8988T (cell line): Measurements from ENCODE around the gene PIK3IP1.
"Not testable (repeated sequence)": the region's sequence is repeated elsewhere in the genome, so short reads cannot be mapped to it uniquely, and the experiment has no call there.

Source experiments
- DNase-seq: peaks from one replicate; pipeline ENCODE4 v3.0.0; 2011

PIK3IP1 gene

DNA sequence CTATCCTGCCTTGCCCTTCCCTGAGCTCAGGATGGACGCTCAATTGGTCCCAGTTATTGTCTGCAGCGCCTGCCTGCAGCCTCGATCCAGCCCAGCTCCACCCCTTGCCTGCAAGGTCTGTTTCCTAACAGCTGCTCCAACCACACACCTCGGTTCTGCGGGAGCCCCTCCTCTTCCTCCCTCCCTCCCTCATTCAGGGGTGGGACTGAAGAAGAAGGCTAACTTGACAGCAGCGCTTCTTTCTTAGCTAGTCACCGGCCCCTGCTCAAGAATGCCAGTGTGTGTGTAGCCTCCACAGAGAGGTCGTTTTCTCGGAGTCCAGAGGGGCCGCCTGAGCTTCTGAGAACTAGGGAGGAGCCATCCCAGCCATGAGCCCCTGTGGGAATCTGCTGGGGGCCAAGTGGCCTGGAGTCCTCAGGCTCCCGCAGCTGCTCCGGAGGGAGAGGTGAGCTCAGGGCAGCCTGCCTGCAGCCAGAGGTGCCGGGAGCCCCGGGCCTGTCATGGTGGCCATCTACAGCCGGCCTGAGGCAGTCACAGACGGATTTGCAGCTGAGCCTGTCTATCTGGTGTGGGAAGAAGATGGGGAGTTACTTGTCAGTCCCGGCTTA, 44.0 kb downstream of the PIK3IP1 start:
- no peak for DNase-seq

DNA sequence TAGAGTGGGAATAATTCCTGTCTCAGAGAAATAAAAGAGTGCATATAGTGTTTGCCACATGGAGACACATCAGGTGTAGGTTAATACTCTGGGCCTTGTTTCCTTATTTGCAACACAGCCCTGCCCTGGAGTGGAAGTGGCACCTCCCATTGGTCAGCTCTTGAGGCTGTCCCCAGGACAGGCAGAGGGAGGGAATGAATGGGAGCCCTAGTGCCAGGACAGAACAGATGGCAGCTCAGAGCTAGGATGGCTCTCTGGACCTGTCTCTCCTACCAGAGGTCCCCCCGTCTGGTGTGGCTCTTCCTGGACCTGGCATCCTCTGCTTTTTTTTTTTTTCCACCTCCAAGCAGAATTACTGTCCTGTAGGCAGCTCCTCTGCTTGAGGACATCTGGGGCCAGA, 44.6 kb downstream of the PIK3IP1 start:
- no peak for DNase-seq

DNA sequence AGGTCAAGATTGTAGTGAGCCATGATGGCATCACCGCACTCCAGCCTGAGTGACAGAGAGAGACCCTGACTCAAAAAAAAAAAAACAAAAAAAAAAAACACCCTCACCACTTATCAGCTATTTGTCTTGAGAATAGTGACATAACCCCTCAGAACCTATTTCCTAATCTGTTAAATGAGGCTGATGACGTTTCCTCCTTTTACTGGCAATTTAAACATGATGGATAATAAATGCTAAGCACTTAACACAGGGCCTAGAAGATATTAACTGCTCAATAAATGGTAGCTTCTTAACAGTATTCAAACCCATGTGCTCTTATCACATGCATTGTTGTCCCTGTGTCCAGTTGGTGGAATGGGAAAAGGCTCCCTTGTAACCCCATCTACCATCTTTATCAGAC, 45.6 kb downstream of the PIK3IP1 start:
- no peak for DNase-seq

DNA sequence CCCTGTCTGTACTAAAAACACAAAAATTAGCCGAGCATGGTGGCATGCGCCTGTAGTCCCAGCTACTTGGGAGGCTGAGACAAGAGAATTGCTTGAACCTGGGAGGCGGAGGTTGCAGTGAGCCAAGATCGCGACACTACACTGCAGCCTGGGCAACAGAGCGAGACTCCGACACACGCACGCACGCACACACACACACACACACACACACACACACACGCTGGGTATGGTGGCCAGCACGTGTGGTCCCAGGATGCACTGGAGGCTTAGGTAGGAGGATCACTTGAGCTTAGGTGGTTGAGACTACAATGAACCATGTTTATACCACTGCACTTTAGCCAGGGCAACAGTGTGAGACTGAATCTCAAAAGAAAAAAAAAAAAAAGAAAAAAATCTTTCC, 46.3 kb downstream of the PIK3IP1 start:
- not testable (repeated sequence) for DNase-seq

DNA sequence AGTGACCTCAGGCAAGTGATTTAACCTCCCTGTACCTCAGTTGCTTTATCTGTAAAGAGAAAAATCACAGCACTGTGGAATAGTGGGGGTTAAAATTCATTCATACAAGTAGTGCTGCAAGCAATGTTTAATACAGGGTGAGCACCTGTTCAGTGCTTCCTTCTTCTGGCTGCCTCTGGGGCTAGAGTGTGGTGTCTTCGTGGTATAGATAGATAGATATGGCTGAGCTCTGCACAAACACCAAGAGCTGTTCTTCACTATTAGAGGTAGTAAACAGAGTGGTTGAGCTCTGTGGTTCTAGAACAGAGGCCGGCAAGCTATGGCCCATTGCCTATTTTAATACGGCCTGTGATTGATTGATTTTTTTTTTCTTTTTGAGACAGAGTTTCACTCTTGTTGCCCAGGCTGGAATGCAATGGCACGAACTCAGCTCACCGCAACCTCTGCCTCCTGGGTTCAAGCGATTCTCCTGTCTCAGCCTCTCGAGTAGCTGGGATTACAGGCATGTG, 47.3 kb downstream of the PIK3IP1 start:
- DNase-seq: no peak

DNA sequence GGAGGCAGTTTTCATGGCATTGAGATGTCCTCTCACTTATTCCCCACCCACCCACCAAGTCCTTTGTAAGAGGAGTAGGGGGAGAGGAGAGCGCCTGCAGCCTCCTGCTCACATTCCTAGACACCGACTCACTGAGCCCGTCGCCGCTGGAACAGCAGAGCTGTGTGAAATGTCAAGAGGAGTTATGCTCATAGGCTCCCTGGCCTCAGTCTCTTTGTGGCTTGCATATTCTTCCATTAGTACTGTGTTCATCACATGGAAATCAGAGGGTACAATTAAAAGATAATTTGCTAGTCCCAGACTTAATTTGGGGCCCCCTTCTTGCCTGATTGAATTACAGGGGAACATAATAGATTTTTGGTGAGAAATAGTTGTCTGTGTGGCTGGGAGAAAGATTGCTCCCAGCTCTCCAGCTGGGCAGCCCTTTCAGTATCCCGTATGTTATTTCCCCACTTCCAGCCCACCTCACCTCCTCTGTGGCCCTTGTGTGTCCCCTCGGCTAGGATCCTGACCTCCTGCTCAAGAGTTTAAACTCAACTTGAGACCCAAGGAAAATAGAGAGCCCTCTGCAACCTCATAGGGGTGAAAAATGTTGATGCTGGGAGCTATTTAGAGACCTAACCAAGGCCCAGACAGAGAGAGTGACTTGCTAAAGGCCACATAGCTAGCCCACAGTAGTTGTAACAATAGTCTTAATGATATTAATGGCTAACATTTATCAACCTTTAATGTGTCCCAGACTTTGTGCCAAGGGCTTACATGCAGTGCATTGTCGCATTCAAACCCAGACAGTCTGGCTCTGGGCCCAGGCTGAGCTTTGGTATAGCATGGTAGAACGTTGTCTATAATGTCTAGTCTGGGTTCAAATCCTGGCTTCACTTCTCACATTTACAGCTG, 48.0 kb downstream of the PIK3IP1 start:
- peak; percentile 28 for DNase-seq

DNA sequence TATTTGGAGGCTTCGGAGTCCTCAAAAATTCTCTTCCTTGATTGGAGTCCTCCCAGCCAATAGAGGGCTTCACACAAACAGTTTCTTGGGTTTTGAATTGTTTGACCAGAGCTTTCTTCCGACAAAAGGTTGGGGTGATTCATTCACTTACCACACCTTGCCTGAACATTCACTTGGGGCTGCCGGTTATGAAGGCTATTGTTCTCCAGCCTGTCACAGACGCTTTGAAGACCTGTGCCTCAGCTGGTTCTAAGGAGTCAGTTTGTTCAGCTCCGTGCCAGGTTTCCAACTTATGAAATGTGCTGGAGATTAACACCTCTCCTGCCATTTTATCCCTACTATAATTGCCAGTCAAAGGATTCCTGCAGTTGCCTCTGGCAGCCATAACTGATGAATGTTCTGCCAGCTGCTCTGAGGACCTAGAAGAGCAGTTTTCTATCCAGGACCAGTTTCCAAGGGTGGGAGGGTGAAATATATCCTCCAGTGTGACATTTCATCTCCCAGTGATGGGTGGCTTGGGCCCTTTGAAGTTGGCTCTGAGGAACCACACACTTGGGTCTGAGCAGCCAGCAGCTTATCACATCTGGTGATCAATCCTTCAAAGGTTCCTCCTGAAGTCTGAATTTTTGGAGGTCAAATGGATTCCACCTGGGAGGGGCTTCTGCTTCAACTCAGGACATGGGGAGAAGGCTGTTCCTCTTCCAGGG, 48.8 kb downstream of the PIK3IP1 start:
- DNase-seq: no peak

DNA sequence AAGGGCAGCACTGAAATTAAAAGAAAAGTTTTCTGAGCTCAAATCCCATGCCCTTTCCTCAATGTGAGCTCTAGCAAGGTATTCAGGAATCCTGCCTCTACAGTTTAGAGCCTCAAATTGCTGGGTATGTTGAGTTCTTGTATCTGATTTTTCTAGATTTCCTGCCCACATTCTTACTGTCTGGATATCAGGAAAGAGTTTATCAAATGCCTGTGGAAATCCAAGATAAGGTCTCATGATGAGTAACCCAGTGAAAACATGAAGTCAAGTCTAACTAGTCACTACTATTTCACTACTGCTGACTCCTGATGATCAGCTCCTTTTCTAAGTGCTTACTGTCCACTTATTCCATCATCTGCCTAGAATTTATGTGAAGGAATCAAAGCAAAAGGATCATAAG, 50.4 kb downstream of the PIK3IP1 start:
- DNase-seq: no peak

DNA sequence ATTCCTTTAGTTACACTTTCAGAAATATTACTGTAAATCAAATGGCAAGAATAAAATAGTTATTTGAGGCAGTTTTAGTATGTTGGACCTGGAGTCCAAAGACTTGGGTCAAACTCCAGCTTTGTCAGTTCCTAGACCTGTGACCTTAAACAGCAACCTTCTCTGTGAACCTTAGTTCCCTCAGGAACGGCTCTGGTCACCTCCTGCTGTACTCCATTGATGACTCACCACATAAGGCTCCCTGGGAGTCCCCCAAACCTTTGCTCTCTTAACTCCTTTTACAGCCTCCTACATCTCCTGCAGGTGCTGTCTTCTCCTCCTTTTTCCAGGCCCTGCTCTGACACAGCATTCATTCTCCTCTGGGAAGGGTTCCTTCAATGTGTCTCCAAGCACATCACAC, 51.1 kb downstream of the PIK3IP1 start:
- no peak for DNase-seq

DNA sequence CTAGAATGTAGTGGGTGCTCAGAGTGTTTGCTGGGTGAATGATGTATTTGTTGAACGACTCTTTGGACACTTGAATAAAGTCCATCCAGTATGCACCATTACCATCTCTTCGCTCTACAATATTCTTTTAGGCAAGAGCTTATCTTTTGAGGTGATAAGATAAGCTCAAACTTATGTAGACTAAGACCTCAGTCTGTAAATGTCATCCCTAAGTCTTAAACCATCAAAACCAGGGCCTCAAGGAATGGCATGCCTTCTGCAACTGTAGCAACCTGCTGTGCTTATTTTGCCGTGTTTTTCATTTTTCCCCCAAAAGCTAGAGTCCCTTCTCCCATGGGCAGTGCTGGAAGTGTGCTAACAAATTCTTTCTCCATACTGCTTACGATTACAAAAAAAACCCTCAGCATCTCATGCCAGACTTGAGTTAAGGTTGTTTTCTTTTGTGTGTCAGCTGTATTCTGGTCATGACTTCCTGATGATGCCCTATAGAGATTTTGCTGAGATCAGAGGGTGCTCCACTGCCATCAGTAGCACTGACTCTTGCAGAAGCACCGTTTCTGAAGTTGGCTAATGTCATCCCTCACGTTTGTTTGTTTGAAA, 52.4 kb downstream of the PIK3IP1 start:
- no peak for DNase-seq

DNA sequence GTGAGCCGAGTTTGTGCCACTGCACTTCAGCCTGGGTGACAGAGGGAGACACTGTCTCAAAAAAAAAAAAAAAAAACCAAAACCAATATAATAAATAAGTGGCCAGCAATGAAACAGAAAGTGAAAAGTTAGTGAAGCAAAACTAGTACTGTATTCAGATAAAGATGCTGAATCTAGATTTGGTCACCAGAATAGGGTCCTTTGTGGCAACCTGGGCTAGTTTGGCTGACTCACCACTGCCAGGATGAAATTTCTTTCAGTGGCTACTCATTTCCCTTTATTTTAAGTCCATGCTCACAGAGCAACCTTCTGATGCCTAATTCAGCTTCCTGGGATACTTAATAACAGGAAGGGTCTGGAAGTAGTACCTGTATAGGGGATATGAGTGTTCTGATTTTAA, 54.2 kb downstream of the PIK3IP1 start:
- DNase-seq: no peak

DNA sequence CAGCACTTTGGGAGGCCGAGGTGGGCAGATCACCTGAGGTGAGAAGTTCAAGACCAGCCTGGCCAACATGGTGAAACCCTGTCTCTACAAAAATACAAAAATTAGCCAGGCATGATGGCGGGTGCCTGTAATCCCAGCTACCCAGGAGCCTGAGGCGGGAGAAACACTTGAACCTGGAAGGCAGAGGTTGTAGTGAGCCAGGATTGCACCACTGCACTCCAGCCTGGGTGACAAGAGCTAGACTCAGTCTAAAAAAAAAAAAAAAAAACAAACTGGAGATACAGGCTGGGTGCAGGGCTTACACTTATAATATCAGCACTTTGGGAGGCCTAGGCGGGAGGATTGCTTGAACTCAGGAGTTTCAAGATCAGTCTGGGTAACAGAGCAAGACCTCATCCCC, 56.2 kb downstream of the PIK3IP1 start:
- not testable (repeated sequence) for DNase-seq

DNA sequence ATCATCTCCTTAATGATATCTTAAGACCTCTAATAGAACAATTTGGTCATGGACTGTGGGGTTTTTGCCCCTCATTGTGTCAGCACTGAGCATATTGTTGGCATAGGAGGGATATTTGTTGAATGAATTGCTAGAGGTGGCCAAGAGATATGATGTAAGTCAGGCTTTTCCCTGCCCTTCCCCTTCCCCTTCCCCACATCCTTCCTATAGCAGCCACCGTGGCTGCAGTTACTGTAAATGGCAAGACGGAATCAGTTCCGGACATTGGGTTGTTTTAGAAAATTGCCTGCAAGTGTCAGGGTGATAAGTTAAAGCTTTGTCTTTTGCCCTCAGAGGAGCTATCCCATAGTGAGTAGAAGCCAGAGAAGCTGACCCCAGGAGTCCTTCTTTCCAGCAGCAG, 57.2 kb downstream of the PIK3IP1 start:
- no peak for DNase-seq

DNA sequence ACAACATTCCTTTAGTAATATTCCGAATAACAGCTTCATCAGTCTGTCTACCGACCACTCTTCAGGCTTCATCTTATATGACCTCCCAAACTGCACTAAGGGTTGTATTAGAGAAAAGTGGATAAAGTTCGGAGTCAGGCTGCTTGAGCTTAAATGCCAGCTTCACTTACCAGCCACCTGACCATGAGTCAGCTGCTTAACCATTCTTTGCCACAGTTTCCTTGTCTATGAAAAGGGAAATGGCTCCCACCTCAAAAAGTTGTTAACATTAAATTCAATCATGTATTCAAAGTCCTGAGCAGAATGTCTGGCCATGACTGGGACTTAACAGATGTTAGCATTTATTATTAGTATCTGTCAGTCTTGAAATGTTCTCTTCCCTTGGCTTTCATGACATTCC, 59.3 kb downstream of the PIK3IP1 start:
- no peak for DNase-seq
